HG02571 (cell line): ENCODE measurements around the gene CYP27C1.

Source experiments
- ATAC-seq: cut with Tn5 transposase; IDR thresholded peaks from one replicate; pipeline ENCODE4 v1.9.1; 2021; ENCODE audit warnings: mild to moderate bottlenecking, moderate library complexity; ENCODE audit not compliant: unreplicated experiment

CYP27C1 gene

DNA sequence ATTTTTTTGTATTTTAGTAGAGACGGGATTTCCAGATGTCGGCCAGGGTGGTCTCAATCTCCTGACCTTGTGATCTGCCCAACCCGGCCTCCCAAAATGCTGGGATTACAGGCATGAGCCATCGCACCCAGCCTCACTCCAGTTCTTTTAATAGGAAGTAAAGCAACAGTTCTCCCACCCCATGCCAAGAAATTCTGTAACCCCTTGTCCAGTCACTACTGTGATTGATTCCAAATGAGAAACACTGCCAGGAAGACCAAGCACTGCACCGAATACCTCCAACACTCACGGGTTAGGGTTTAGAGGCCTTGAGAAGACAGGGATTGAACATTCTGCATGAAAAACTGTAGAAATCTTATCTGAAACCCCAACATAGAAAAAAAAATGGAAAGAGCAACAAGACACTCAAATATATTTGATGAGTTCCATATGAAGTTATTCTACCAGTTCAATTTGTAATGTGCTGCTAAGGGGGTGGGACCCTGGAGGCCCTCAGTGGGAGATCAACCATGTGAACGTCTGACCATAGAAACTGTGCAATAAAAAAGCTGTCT is 65.0 kb downstream of the CYP27C1 start:
- ATAC-seq, result no peak

DNA sequence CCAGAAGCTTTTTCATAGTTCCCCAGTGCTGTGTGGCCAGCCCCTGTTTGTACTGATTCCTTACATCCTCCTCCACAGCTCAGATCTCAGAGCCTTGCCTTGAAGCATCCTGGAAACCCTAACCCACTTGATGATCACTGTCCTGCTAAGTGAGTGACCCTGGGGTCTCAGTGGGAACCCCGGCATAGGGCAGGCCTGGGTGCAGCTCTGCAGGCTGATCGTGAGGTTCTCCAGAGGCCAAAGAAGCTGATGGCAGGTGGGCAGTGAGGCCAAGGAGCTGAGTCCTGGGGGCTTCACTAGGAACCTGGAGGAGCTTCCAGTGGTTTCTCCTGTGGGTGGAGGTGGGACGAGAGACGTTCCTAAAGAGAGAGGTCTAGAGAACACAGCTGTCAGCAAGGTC is 65.7 kb downstream of the CYP27C1 start:
- no peak for ATAC-seq

DNA sequence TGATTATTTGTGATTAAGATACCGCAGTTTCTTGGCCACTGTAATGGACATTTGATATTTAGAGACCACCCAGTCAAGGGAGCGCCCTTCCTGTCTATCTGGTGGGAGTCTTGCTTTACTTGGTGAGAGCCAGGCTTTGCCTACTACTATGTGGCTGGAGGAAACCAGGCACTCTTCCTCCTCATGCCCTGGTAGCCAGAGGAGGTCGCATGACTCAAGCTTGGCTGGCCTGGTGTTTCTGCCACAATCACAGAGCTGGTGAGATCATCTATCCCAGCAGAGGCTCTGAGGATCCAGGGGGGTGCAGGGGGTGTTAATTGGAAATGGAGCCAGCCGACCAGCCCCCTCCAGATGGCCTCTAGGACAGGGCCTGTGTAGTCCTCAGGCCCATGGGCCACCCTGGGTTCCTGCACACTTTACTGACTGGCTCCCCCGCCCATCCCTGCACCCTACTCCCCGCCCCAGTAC is 66.4 kb downstream of the CYP27C1 start:
- ATAC-seq, result no peak

DNA sequence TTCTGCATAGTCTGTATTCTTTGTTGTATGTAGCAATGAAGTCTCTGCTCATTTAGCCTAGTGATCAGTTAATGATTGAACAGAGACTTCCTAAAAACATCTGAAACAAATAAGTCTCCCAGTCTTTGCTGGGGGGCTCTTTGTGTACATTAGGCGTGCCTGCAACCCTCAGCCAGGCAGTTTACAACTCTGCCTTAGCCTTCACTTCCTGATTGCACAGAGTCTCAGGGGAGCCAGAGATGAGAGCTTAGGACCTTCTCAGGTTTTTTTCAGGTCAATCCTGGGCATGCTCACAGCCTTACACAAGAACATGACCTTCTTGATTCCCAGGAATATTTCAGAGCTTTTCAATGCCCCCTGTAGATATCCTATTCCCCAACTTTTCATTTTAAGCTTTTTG is 69.1 kb downstream of the CYP27C1 start:
- ATAC-seq, result no peak

DNA sequence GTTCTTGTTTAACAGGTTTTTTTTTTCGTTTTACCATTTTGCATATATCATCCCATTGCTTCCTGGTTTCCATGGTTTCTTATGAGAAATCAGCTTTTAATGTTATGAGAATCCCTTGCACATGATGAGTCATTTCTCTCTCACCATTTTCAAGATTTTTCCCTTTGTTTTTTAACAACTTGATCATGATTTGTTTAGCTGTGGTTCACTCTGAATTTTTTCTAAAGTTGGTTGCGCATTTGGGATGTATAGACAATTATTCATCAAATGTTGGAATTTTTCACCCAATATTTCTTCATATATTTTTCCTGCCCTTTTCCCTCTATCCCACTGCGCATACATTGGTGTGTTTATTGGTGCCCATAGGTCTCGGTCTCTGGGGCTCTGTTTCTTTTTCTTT is 70.7 kb downstream of the CYP27C1 start:
- no peak for ATAC-seq

DNA sequence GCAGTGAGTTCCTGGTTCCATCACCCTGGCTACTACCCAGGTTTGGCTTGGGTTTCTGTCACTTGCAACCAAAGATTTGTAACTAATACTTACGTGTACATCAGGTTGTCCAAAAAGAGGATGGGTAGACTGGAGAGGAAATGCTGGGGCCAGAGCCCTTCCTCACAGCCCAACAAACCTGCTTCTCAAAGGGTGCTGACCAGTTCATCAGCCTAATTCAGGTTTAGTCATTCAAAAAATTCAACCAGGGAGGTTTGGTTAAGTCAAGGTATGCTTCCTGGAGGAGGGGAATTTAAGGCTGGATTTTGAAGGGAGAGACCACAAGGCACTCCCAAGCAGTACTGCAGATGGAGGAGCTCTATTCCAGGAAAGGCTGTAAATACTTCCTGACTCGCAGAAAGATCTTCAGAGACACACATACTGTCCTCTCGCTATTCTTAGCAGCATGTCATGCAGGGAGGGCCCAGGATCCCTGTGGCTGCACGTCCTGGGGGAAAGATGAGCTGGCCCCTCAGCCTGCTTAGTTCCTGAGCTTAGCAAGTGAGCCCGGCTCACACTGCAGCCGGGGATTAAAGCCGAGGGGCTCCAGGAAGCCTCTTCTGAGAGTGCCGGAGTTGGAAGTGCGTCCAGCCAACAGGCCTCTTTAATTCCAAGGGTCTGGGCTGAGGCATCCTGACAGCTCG is 73.1 kb downstream of the CYP27C1 start:
- no peak for ATAC-seq

DNA sequence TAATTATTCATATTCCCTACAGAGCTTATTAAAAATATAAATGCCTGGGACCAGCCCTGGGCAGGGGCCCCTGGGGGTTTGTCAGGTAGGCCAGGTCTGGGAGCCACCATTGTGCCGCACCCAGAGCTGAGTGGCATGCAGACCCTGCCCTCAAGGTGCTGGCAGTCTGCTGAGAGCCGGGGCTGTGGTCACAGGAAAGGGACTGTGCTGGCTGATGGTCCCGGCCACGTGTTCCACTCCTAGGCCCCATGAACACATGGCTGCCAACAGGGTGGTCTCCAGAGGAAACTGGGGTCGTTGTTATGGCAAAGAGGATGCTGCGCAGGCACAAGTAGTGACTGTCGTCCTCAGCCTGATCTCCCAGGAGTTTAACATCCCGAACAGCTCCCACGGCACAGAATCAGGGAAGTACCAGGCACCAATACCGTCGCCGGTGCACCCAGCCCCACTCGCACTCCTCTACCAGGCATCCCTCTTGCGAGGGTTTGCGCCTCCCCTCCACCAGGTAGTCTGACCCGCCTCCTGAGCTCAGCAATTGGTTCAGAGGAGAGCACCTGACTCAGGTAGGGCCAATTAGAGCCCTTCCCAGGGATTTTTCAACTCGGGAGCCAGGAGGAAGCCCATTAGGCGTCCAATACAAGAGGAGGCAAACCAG is 73.9 kb downstream of the CYP27C1 start:
- no peak for ATAC-seq

DNA sequence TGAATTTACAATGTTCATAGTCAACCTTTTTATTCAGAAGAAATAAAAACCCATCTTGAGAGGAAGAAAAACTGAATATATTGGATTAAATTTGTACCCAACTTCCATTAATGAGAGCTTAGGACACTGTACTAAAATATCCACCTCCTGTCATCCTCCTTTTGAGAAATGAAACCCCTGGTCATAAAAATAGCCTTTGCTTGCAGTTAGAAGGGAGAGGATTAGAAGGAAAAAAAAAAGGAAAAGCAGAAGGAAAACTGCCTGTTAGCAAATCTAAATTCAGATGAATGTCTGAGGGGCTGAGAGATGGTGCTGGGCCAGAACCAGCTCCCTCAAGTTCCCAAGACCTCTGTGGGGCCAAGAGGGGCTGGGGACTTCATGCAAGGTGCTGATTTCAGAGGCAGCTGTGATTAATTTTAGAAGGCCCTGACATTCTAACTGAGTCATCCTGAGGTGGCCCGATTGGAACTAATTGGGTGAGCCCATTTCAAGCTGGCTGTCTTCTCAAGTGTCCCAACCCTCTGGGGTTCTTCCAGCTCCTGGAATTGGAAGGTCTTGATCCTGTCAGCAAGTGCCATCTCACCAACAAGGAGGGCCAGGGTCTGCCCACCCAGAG is 74.7 kb downstream of the CYP27C1 start:
- ATAC-seq, result no peak

DNA sequence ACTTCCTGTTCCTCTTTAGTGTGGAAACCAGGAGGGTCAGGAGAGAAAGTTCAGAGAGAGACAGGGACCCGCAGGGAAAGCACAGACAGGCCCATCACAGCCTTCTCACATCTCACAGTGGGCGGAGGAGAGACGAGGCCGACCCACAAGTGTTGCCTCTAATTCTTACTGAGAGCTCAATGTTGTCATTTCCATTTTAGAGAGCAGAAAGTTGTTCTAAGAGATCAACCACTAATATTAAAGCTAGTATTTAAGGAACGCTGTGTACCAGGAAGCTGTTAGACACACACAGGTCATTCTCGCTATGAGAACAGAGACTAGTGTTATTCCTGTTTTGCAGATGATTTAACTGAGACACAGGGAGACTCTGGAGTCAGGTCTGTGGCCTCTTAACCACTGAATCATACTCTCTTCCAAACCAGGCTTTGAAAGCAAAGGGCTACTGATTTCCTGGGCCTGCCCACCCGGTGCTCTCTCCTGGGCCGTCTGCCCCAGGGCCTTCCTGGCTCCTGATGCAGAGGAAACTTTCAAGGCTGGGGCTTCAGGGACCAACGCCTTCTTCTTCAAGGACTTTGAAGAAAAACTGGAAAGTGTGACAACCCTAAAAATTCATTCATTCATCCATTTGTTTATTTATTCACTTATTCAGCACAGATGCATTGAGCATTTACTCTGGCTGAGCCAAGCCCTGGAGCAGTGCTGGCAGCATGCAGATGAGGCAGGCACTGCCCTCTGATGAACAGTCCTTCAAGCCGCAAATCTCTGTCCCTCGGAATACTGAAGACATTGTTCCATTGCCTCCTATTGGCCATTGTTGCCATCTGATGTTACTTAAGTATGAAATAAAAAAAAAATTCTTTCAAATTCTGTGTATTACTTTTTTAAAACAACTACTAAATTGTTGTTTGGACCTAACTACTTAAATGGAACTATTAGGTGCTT is 76.0 kb downstream of the CYP27C1 start:
- no peak for ATAC-seq

DNA sequence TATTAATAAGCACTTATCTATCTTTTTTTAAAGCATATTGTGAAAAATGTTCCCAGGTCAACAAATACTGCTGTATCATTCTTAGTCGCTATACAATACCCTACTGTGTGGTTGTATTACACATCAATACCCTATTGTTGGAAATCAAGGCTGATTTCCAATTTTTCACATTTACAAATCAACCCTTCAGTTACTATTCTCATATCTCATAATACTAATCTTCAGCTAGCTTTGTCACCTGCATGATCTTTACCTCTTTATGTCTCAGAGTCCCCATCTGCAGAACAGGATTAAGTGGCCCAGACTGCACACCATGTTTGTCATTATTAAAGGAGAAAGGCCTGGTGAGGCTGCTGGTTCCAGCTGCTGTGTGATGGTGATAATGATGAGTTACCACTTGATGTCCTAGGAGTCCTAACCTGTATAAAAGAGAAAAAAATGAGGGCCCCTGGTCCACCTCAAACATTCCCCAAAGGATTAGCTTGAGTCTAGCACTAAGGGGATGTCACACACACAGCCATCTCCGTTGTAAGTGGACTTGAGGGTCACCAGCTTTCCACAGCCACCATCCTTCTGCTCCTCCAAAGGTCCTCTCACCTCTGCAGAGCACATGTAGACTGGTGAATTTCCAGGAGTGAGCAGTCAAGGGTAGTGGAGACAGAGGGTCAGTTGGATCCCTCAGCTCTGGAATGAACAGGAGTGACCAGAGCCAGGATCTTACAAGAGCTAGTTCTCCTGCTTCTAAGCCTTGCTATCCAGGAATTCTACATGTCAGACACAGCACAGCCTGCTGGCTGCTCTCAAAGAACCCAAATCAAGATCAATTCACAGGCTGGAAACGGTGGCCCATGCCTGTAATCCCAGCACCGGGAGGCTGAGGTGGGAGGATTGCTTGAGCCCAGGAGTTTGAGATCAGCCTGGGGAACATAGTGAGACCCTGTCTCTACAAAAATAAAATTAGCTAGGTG is 77.2 kb downstream of the CYP27C1 start:
- no peak for ATAC-seq

DNA sequence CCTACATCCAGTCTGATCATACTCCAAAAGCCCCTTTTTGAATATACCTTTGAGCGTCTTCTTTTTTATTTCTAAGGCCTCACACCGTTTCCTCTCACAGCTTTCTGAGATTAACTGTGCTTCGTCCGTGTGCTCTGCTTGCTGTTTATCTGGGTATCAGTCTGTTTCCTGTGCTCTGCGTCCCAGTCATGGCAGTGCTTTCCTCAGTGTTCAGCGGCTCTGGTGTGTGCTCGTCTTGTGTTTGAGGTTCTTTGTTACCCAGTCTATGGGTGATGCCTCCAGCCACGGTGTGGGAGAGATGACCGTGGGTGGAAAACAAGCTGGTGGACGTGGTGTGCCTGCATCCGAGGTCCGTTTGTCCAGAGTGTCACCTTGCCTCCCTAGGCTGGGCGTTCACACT is 79.6 kb downstream of the CYP27C1 start:
- no peak for ATAC-seq

DNA sequence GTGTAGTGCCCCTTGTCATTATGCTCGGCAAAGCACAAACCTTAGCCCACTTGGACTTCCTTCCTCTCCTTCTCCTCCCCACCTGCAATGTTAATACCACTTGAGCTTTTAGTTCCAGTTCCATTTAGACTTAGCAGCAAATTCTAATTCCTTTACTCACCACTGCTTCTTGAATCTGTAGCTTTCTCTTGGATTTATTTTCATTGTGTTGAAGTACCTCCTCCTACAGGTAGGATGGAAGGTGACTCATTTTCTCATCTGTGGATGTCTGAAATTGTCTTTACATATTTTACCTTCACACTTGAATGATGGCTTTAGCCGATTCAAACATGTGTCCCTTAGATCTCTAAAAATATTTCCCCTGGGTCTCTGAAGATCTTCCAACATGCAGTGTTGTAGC is 80.3 kb downstream of the CYP27C1 start:
- ATAC-seq, result no peak

DNA sequence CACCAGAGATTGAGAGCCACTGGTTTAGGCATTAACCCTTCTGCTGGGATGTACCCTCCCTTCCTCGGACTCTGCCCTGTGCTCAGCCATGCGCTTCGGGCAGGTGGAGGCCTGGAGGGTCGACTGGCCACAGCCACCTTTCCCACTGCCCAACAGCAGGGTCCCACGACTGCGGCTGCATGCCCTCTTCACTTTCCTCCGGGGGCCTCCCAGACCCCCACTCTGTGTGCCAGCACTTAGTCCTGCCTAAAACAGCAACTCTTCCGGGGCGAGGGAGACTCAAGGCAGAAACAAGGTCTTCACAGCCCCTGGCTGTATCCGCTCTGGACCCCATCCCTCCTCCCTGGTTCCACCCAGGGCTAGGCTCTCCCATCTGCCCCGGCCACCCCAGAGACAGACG is 81.8 kb downstream of the CYP27C1 start:
- no peak for ATAC-seq

DNA sequence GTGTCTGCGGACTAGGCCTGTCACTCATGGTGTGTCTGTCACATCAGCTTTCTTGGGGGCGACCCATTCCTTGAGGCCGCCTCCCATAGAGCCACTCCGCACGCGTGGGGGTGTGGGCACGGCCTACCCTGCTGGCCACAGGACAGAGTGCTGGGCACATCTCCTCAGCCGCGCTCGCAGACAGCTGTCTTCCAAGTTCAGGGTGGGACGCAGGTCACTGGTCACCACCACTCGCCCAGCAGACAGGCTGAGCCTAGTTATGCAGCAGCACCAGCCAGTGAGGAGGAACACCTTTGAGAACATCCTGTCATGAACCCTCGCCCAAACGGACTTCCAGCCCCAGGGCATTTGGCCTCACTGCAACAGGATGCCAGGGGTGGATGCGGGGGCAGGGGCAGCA is 82.4 kb downstream of the CYP27C1 start:
- ATAC-seq, result no peak

DNA sequence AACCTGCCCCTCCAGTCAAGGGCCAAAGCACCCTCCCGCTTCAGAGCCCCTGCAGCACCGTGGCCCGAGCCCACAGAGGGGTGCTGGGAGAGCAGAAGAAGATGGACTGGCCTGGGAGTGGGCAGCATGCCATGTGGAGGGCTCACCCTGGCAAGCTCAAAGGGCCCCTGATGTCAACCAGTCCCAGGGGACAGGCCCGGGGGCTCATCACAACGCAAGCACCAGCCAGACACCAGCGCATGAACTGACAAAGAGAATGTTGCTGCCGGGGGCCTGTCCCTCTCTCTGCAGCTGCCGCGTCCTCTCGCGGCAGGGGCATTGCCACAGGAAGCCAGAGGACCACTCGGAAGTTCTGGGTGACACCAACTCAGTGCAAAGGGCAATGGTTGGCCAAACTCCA is 82.9 kb downstream of the CYP27C1 start:
- ATAC-seq, result no peak

DNA sequence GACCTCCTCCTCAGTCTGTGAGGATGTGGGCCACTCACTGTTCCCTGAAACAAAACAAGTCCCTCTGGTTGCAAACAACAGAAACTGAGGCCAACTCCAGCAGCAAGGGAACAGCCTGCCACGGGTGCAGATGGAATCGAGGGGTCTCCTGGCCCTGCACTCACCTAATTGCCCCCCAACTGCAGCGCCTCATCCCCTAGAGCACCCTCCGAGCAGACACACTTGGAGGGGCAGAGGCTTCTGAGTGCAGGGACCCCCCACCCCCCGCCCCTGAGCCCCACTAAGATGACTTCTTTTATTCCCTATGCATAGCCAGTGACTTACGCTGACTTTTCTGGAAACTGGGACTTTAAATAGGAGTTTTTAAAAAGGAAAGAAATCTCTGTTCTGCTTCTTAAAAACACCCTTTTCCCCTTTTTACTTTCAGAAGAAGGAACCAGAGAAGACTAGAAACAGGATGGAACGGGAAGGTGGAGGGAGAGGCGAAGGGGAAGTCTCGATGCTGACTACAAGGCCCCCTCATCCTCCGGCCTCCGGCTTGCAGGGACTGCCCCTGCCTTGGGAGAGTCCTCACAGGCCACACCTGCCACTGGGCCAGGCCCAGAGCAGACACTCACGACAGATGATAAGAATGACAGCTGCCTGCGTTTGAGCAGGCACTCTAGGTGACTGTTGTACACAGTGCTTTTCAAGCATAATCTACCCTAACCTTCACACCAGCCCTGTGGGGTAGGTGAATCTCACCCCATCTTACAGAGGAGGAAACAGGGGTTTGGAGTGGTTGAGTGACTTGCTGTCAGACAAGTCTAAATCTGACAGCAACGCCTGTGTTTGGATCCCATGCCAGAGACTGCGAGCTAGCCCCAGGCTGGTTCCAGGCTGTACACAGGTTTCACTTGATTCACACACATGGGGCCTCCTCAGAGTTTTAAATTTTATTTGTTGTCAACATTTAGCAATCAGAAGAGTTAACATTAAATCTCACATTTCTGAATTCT is 85.0 kb downstream of the CYP27C1 start:
- ATAC-seq, result no peak

DNA sequence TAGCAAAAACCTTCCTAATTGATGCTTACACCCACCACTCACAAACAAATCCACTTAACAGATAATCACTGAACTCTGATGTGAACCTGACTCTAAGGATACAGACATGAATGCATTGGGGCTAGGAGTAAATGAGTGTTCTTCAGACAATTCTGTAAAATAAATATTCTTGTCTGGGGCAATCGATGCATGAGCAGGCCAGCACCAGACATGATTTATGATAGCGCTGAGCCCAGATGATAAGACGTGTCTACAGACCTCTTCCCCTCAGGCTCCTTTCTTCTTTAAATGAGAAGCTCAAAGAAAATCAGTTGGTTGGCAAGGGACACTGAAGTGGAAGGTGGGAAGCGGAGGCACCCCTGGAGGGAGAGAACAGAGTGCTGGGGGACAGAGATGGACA is 85.9 kb downstream of the CYP27C1 start:
- ATAC-seq, result no peak
